Right kidney (tissue), 1 donor: ENCODE measurements around the gene MAP7.
"Not testable (repeated sequence)": the region's sequence is repeated elsewhere in the genome, so short reads cannot be mapped to it uniquely, and the experiment has no call there.

Experiments
- DNase-seq: peaks from one replicate; pipeline ENCODE4 v3.0.0-alpha.2; 2016

The MAP7 gene

GRCh38 chr6:136503303-136504029 is 46.8 kb downstream of the MAP7 start:
- no peak for DNase-seq

GRCh38 chr6:136502786-136503185 is 47.4 kb downstream of the MAP7 start:
- no peak for DNase-seq

GRCh38 chr6:136501514-136501913 is 48.7 kb downstream of the MAP7 start:
- no peak for DNase-seq

DNA sequence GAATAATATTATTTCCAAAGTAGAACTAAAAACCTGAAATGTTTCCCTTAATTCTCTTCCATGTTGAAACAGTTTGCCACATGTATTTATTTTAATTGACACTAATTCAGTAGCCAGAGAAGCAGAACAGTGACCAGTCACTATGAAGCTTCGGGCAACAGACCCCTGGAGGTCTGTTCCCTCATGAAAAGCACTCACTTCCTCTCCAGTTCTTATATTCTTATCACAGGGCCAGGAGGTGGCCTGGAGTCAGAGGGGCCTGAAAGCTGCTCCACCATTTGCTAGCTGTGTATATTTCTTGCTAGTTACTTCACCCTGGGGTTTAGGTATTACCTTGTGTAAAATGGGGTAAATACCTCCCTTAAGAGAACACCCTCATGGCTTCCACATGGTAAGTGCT is 49.1 kb downstream of the MAP7 start:
- DNase-seq, result no peak

DNA sequence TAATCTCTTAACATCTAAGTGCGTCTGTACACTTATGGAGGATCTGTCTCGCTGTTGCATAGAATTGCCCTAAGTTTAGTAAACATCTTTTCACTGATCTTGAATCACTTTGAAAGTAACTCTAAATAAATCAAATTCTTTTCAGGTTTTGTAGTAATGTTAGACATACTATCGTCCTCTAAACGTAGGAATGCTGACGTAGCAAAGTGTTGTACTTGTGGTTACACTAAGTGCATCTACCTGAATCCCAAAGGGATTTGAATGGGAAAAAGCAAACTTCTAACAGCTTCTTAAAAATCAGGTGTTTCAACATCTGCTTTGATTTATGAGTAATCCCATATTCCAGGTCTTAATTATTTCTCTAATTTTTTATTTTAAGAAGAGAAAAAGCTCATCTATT is 49.8 kb downstream of the MAP7 start:
- DNase-seq, result no peak

DNA sequence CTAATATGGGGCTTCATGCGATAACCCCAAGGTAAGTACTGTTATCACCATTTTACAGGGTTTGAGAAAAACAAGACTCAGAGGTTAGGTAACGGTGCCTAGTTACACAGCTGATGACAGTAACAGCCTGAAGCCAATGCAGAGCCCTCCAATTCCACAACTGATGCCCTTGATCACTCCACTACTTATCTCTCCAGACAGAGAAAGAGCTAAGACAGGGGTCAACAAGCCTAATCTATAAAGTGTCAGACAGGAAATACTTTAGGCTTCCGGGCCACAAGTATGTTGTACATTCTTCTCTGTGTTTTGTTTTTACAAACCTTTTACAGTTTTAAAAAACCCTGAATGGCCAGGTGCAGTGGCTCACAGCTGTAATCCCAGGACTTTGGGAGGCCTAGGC is 50.9 kb downstream of the MAP7 start:
- DNase-seq, result no peak

DNA sequence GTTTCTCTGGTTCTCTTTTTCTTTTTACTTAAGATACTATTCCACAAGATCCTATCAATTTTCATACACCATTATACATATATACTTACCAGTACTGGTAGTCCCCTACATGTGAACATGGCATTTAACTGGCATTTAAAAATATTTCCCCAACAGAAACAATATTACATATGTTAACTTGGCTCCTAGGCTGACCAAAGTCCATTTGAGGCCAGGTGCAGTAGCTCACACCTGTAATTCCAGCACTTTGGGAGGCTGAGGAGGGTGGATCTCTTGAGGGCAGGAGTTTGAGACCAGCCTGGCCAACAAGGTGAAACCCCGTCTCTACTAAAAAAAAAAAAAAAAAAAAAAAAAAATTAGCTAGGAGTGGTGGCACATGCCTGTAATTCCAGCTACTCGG is 53.8 kb downstream of the MAP7 start:
- DNase-seq, result not testable (repeated sequence)

GRCh38 chr6:136494710-136495109 is 55.5 kb downstream of the MAP7 start:
- no peak for DNase-seq

- no peak for DNase-seq
These were observed 56.2 kb downstream of the MAP7 start for GRCh38 chr6:136494059-136494458.

DNA sequence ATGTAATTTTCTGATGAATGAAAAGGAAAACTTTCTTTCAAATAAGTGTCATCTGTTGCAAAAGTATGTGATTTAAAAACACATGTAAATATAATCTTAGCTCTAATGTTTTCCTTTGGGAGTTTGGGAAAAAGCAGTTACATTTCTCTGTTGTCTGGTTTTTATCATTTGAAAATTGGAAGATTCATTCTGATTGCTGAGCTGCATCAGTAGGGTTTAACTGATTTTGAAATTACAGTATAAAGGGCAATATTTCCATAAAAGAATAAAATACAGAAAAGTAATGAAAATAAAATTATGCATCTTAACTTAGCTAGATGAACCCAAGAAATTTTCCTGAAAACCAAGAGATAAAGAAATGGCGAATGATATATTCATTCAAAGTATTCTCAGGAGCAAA is 57.8 kb downstream of the MAP7 start:
- no peak for DNase-seq

GRCh38 chr6:136491754-136492153 is 58.5 kb downstream of the MAP7 start:
- no peak for DNase-seq

GRCh38 chr6:136491251-136491650 is 59.0 kb downstream of the MAP7 start:
- no peak for DNase-seq

DNA sequence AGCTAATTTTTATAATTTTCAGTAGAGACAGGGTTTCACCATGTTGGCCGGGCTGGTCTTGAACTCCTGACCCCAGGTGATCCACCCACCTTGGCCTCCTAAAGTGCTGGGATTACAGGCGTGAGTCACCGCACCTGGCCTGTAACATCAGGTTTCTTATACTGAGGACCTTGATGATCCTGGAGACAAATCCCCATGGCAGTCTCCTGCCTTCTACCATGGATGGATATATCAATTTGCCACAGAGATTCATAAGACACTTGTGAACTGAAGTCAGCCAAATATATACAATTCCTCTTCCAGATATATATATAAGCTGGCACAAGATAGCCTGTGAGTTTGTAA is 60.6 kb downstream of the MAP7 start:
- DNase-seq, result not testable (repeated sequence)

GRCh38 chr6:136487759-136488425 is 62.3 kb downstream of the MAP7 start:
- no peak for DNase-seq

GRCh38 chr6:136486357-136486756 is 63.9 kb downstream of the MAP7 start:
- DNase-seq, result no peak

- no peak for DNase-seq
These were observed 66.3 kb downstream of the MAP7 start for GRCh38 chr6:136483906-136484305.

GRCh38 chr6:136483005-136483404 is 67.2 kb downstream of the MAP7 start:
- not testable (repeated sequence) for DNase-seq

DNA sequence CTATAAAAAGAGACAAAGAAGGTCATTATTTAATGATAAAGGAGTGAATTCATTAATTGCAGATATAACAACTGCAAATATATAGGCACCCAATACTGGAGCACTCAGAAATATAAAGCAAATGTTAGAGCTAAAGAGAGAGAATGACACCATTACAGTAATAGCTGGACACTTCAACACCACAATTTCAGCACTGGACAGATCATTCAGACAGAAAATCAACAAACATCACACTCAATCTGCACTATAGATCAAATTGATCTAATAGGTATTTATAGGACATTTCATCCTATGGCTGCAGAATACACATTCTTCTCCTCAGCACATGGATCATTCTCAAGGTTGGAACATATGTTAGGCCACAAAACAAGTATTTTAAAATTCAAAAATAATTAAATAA is 72.7 kb downstream of the MAP7 start:
- no peak for DNase-seq

DNA sequence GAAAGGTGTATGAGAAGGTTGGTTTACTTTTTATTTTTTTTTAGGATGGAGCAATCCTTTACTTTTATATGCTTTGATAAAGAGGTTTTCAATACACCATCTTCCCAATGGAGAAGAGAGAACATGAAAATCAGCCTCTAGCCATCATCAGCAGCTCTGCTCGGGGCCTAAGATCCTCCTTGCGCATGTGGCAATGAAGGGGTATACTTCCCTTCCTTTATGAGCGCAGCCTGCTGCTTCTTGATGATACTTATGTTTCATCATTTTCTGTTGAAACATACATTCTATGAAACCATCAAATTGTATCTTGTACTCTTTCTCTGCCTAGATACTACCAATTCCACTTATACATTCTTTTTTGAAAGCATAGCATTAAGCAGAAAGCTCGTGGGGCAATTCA is 74.5 kb downstream of the MAP7 start:
- DNase-seq, result no peak

- no peak for DNase-seq
These were observed 76.0 kb downstream of the MAP7 start for GRCh38 chr6:136474241-136474640.

DNA sequence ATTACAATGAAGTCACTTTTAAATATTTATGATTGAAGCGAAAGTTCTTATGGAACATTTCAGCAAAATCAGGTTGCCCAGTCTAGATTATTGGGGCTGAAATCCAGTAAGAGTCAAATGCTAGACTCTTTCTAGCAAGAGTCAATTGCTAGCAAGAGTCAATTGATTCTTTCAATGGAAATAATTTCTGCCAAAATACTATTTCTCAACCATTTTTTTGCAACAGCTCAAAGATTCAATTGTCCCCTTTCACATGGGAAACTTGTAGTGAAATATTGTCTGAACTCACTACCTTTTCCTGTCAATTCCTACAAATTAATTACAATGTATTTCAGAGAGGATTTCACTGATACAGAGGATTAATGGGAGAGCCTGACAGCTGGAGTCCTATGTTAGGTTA is 78.3 kb downstream of the MAP7 start:
- no peak for DNase-seq

DNA sequence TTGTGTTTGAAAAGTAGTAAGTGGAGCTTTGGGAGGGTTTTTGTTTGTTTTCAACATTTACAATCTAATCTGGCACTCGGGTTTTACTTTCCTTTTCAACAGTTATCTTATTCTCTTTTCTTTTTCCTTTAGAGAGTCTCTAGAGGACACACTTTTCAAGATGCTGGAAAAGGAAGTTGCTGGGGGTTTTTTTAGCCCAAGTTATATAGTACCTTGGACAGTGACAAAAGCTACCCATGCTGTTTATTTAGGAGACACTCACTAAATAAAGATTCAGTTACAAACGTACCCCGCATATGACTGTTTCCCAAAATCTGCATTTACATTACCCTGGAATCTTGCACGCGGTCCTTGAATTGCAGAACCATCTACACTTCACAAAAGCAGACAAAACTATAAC is 78.8 kb downstream of the MAP7 start:
- DNase-seq, result no peak

DNA sequence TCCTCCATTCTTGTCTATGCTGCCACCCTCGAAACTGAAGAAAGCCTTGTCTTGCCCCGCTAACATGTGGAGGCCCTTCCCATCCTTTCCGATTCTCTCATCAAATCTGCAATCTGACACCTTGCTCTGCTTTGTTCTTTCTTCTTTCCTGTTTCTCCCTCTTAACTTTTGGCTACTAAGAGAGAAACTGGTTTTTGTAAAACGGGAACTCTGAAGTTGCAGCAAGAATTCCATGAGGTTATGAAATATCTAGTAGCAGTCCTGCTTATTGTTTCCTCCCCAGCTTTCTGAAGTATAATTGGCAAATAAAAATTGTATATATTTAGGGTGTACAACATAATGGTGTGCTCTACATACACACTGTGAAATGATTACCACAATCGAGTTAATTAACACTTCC is 80.2 kb downstream of the MAP7 start:
- DNase-seq, result no peak

GRCh38 chr6:136469154-136469553 is 81.1 kb downstream of the MAP7 start:
- DNase-seq, result no peak

- no peak for DNase-seq
These were observed 81.5 kb downstream of the MAP7 start for GRCh38 chr6:136468711-136469110.
